Measurements from ENCODE around the gene SUFU. TPM values are rescaled to one million over a fixed set of nuclear protein-coding genes. Genes with fewer than 3 reads are reported as not detected.

The SUFU gene
- total and polyA plus RNA-seq, 2 of the 13 experiments (the other 11 are each of a cell fraction or from before 2014, with no cell fraction given) = 2.9 to 5.5 TPM

DNA sequence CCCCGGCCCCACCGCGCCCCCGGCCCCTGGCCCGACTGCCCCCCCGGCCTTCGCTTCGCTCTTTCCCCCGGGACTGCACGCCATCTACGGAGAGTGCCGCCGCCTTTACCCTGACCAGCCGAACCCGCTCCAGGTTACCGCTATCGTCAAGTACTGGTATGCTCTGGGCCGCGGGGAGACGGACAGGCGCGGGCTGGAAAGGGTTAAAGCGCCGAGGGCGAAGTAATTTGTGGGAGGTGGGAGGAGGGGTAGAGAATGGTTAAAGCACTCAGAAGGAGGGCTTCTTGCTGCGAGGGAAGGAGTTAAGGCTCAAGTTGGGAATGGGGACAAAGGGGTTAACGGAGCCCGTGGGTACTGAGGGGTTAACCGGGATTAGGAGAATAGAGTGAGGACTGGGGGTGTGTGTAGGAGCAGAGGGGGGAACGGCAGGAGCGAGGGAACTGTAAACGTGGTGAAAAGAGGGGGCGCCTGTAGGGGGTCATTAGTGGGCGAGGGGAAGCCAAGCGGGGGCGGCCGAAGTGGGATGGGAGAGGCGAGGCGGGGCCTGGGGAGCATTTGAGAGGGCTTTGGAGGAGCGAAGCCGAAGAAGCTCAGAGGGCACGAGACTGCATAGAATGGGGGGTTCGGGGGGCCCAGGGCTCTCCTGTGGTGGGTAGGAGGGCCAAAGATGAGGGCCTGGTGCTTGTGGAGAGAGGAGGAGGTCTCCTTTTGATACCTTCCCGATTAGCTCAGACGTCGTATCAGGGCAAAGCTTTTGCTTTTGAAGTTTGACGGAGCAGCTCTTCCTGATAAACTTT lies 605 bp downstream of the SUFU start (continued):
- no peak for TF ChIP-seq USF2 (IDR thresholded peaks at IDR 0.05; ENCODE audit: low read depth, low read length)
- no peak for TF ChIP-seq USF2 (CRISPR knock-in tag; IDR thresholded peaks at IDR 0.05; ENCODE audit: borderline replicate concordance)
- TF ChIP-seq DBP (CRISPR knock-in tag; IDR thresholded peaks at IDR 0.05; ENCODE audit: not compliant biosample characterization) = no peak
- no peak for TF ChIP-seq ZNF34 (CRISPR knock-in tag; IDR thresholded peaks at IDR 0.05; ENCODE audit: borderline replicate concordance)
- no peak for TF ChIP-seq ZNF567 (CRISPR knock-in tag; IDR thresholded peaks at IDR 0.05; ENCODE audit: borderline replicate concordance)
- no peak for TF ChIP-seq DMAP1 (CRISPR knock-in tag; IDR thresholded peaks at IDR 0.05)
- TF ChIP-seq ZBTB25 (CRISPR knock-in tag; IDR thresholded peaks at IDR 0.05) = no peak
- no peak for TF ChIP-seq DPF2 (CRISPR knock-in tag; IDR thresholded peaks at IDR 0.05; ENCODE audit: borderline replicate concordance, low read depth)
- TF ChIP-seq HCFC1 (IDR thresholded peaks at IDR 0.05; ENCODE audit: low read depth, low read length) = no peak
- TF ChIP-seq BRCA1 (CRISPR knock-in tag; IDR thresholded peaks at IDR 0.05) = no peak
- no peak for TF ChIP-seq TARDBP (CRISPR knock-in tag; IDR thresholded peaks at IDR 0.05)
- TF ChIP-seq, protein P1, sequence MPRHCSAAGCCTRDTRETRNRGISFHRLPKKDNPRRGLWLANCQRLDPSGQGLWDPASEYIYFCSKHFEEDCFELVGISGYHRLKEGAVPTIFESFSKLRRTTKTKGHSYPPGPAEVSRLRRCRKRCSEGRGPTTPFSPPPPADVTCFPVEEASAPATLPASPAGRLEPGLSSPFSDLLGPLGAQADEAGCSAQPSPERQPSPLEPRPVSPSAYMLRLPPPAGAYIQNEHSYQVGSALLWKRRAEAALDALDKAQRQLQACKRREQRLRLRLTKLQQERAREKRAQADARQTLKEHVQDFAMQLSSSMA (CRISPR knock-in tag; IDR thresholded peaks at IDR 0.05) = no peak
- TF ChIP-seq LBX2 (CRISPR knock-in tag; IDR thresholded peaks at IDR 0.05; ENCODE audit: borderline replicate concordance) = no peak
- TF ChIP-seq THYN1 (CRISPR knock-in tag; IDR thresholded peaks at IDR 0.05; ENCODE audit: borderline replicate concordance, low read depth) = no peak
- TF ChIP-seq ZNF256 (CRISPR knock-in tag; conservative IDR thresholded peaks at IDR 0.05) = no peak
- TF ChIP-seq ZNF629 (CRISPR knock-in tag; conservative IDR thresholded peaks at IDR 0.05) = no peak
- no peak for TF ChIP-seq KDM5B (CRISPR knock-in tag; IDR thresholded peaks at IDR 0.05; ENCODE audit: borderline replicate concordance)
- TF ChIP-seq TCF7L2 (IDR thresholded peaks at IDR 0.05; ENCODE audit: low read depth, low read length) = no peak
- no peak for TF ChIP-seq SIX1 (CRISPR knock-in tag; IDR thresholded peaks at IDR 0.05; ENCODE audit: borderline replicate concordance)
- TF ChIP-seq, protein P2, sequence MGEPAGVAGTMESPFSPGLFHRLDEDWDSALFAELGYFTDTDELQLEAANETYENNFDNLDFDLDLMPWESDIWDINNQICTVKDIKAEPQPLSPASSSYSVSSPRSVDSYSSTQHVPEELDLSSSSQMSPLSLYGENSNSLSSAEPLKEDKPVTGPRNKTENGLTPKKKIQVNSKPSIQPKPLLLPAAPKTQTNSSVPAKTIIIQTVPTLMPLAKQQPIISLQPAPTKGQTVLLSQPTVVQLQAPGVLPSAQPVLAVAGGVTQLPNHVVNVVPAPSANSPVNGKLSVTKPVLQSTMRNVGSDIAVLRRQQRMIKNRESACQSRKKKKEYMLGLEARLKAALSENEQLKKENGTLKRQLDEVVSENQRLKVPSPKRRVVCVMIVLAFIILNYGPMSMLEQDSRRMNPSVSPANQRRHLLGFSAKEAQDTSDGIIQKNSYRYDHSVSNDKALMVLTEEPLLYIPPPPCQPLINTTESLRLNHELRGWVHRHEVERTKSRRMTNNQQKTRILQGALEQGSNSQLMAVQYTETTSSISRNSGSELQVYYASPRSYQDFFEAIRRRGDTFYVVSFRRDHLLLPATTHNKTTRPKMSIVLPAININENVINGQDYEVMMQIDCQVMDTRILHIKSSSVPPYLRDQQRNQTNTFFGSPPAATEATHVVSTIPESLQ (CRISPR knock-in tag; conservative IDR thresholded peaks at IDR 0.05) = no peak
- TF ChIP-seq ZNF709 (CRISPR knock-in tag; IDR thresholded peaks at IDR 0.05) = peak; percentile 30; the same call in 1 of the 2 replicates
- TF ChIP-seq ZKSCAN5 (CRISPR knock-in tag; IDR thresholded peaks at IDR 0.05) = no peak
- TF ChIP-seq ZNF761 (CRISPR knock-in tag; conservative IDR thresholded peaks at IDR 0.05) = no peak

Measured in HepG2 (cell line).